ENCODE results near the gene HSD17B3.

GRCh38 chr9:96215841-96216240, 86.1 kb downstream of the HSD17B3 start:
- no peak for TF ChIP-seq EZH2 (IDR thresholded peaks at IDR 0.05)
- TF ChIP-seq, protein P1, sequence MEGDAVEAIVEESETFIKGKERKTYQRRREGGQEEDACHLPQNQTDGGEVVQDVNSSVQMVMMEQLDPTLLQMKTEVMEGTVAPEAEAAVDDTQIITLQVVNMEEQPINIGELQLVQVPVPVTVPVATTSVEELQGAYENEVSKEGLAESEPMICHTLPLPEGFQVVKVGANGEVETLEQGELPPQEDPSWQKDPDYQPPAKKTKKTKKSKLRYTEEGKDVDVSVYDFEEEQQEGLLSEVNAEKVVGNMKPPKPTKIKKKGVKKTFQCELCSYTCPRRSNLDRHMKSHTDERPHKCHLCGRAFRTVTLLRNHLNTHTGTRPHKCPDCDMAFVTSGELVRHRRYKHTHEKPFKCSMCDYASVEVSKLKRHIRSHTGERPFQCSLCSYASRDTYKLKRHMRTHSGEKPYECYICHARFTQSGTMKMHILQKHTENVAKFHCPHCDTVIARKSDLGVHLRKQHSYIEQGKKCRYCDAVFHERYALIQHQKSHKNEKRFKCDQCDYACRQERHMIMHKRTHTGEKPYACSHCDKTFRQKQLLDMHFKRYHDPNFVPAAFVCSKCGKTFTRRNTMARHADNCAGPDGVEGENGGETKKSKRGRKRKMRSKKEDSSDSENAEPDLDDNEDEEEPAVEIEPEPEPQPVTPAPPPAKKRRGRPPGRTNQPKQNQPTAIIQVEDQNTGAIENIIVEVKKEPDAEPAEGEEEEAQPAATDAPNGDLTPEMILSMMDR (IDR thresholded peaks at IDR 0.05): no peak
- no peak for TF ChIP-seq EZH2phosphoT487 (IDR thresholded peaks at IDR 0.05)
